ENCODE results near the gene HNF1A. TPM values are rescaled to one million over a fixed set of nuclear protein-coding genes. Genes with fewer than 3 reads are reported as not detected.

The HNF1A gene
- total RNA-seq, 4 donors from 2014 or later: 0.27 to 0.47 TPM; not detected in 2

GRCh38 chr12:121030576-121031212, 52.4 kb downstream of the HNF1A start:
- Histone ChIP-seq H3K4me3 (no peak overlapping the region), H3K9me3 (no peaks in the 10 kb centered on the region), H3K27me3 (no peaks in the 10 kb centered on the region), H3K36me3 (peaks cover 0 to 5% of the 10 kb centered on the region in 2 donors), H3K27ac (no peak overlapping the region), H3K4me1 (no peaks in the 10 kb centered on the region)
- TF ChIP-seq POLR2A (IDR thresholded peaks at IDR 0.05) (no peak), POLR2AphosphoS5 (IDR thresholded peaks at IDR 0.05) (no peak), EP300 (IDR thresholded peaks at IDR 0.05) (no peak)
- TF ChIP-seq, protein P1, sequence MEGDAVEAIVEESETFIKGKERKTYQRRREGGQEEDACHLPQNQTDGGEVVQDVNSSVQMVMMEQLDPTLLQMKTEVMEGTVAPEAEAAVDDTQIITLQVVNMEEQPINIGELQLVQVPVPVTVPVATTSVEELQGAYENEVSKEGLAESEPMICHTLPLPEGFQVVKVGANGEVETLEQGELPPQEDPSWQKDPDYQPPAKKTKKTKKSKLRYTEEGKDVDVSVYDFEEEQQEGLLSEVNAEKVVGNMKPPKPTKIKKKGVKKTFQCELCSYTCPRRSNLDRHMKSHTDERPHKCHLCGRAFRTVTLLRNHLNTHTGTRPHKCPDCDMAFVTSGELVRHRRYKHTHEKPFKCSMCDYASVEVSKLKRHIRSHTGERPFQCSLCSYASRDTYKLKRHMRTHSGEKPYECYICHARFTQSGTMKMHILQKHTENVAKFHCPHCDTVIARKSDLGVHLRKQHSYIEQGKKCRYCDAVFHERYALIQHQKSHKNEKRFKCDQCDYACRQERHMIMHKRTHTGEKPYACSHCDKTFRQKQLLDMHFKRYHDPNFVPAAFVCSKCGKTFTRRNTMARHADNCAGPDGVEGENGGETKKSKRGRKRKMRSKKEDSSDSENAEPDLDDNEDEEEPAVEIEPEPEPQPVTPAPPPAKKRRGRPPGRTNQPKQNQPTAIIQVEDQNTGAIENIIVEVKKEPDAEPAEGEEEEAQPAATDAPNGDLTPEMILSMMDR (IDR thresholded peaks at IDR 0.05): no peak
- ATAC-seq: no peak
- 50 to 60% methylated on average over 2 to 10 of the region's 10 CpGs for WGBS, 2 donors (ENCODE audit: low coverage in 1 of 2)

GRCh38 chr12:121033625-121034349, 55.4 kb downstream of the HNF1A start:
- WGBS, 2 donors (ENCODE audit: low coverage in 1 of 2): 68 to 81% methylated on average over 3 to 5 of the region's 10 CpGs
- Histone ChIP-seq H3K4me1 (no peaks in the 10 kb centered on the region), H3K4me3 (no peak overlapping the region), H3K27me3 (peaks cover 16% of the 10 kb centered on the region), H3K27ac (no peak overlapping the region), H3K36me3 (no peaks in the 10 kb centered on the region), H3K9me3 (no peaks in the 10 kb centered on the region)
- ATAC-seq: no peak
- no peak for TF ChIP-seq POLR2A (IDR thresholded peaks at IDR 0.05)
- TF ChIP-seq POLR2AphosphoS5 (IDR thresholded peaks at IDR 0.05): no peak
- TF ChIP-seq EP300 (IDR thresholded peaks at IDR 0.05): no peak
- TF ChIP-seq, protein P1 (IDR thresholded peaks at IDR 0.05): no peak

DNA sequence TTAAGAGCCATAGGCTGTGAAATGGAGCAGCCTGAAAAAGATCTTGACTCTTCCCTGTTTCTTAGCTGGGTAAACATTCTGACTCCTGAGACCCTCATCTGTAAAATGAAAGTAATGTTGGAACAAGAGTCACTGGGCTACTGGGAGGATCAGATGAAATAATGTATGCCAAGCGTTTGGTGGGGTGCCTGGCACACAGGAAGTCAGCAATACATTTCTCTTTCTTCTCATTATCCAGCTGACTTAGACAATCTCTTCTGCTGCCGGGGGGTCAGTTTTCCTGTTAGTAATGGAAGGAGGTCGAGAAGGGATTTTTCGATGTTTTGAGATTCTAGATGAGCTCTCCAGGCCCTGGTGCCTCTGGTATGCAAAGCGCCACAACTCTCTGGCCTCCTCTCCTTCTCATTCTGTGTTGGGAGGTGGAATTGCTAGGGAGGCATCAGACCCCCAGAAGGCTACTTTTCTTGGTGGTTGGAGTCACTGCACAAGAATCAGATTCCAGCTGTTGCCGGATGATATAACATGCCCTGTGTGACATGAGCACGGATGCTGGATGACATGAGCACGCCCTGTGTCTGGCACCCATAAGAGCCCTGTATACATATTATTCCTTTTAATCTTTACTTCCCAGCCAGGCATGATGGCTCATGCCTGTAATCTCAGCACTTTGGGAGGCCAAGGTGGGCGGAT, 56.4 kb downstream of the HNF1A start:
- no peak overlapping the region for H3K27ac ChIP-seq
- no peaks in the 10 kb centered on the region for H3K36me3 ChIP-seq
- ATAC-seq: no peak
- 62 to 83% methylated on average over 4 to 6 of the region's 9 CpGs for WGBS, 2 donors (ENCODE audit: low coverage in 1 of 2)
- no peaks in the 10 kb centered on the region for H3K9me3 ChIP-seq
- no peak for TF ChIP-seq EP300 (IDR thresholded peaks at IDR 0.05)
- TF ChIP-seq, protein P1 (IDR thresholded peaks at IDR 0.05): no peak
- no peak for TF ChIP-seq POLR2AphosphoS5 (IDR thresholded peaks at IDR 0.05)
- no peak for TF ChIP-seq POLR2A (IDR thresholded peaks at IDR 0.05)
- peaks cover 21% of the 10 kb centered on the region for H3K27me3 ChIP-seq
- H3K4me1 ChIP-seq: no peaks in the 10 kb centered on the region
- H3K4me3 ChIP-seq: no peak overlapping the region

DNA sequence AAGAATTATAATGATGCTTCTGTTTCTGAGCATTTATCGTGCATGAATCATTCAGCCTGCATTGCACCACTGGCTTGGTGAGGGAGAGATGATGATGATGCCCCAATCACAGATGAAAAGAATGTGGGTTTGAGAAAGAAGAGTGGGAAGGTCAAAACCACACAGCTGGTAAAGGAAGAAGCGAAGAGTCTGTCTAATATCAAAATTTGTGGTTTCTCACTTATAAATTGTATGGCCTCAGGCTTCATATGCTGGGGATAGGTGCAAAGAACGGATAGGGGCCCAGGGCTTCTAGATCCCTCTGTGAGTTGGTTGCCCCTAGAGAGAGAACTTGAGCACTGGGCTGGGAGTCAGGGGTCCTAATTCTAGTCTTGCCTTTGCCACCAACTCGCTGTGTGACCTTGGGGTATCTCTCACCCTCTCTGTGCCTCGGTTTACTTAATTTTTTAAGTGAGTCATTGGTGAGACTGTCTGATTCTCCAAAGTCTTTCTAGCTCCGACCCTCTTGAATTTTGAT, 58.5 kb downstream of the HNF1A start:
- TF ChIP-seq POLR2AphosphoS5 (IDR thresholded peaks at IDR 0.05) (no peak), EP300 (IDR thresholded peaks at IDR 0.05) (no peak), POLR2A (IDR thresholded peaks at IDR 0.05) (no peak)
- TF ChIP-seq, protein P1 (IDR thresholded peaks at IDR 0.05): no peak
- Histone ChIP-seq H3K4me1 (no peaks in the 10 kb centered on the region), H3K27ac (no peak overlapping the region), H3K36me3 (no peaks in the 10 kb centered on the region), H3K4me3 (no peak overlapping the region), H3K27me3 (peaks cover 21% of the 10 kb centered on the region), H3K9me3 (no peaks in the 10 kb centered on the region)
- 73 to 85% methylated on average over 5 to 6 of the region's 6 CpGs for WGBS, 2 donors (ENCODE audit: low coverage in 1 of 2)
- ATAC-seq: no peak

Data from gastroesophageal sphincter (tissue), 4 donors.